Measurements from ENCODE around the gene CELF2. TPM values are rescaled to one million over a fixed set of nuclear protein-coding genes. Genes with fewer than 3 reads are reported as not detected.

CELF2 gene
- total RNA-seq, 2 donors from 2014 or later, result 70.6 to 80.6 TPM

- intact Hi-C loops (cut with DNase I), result no loop called here
- no peak for DNase-seq (ENCODE audit: low spot score)
Observed at GRCh38 chr10:11224792-11225416, 207.2 kb downstream of the CELF2 start.

DNA sequence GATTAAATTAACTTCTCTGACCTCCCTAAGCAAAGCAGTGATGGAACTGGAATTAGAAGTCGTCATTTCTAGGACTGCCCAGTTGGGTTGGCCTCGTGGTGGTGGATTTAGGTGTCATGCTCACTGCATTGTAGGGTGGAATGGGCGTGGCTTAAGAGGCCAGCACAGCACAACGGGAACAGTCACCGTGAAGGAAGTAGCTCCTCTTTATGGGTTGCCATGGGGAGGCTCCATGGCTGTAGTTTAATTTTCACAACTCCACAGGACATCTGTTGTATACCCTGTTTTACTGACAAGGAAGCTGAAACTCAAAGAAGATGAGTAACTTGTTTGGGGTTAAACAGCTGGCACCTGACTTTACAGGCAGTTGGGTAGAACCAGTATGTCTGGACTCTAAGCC lies 208.3 kb downstream of the CELF2 start:
- intact Hi-C loops (cut with DNase I), result no loop called here
- no peak for DNase-seq (ENCODE audit: low spot score)

DNA sequence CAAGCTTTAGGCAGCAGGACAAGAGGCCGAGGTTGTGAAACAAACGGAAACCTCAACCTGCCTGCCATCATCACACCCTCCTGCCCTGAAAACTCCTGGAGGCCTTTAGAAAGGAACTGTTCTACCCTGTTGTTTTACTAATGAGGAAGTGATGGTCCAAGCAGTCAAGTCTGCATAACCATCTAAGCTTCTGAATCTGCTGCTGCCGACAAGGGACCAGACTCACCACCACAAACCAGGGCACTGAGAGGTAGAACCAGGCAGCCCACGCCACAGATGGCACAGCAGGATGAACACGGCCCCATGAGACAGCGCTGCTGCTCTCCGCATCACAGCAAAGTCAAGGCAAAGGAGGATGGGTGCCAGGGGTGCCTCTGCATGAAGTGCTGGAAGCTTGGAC lies 209.4 kb downstream of the CELF2 start:
- DNase-seq (ENCODE audit: low spot score), result no peak
- intact Hi-C loops (cut with DNase I), result no loop called here

GRCh38 chr10:11229893-11230292 lies 212.2 kb downstream of the CELF2 start:
- intact Hi-C loops (cut with DNase I), result no loop called here

DNA sequence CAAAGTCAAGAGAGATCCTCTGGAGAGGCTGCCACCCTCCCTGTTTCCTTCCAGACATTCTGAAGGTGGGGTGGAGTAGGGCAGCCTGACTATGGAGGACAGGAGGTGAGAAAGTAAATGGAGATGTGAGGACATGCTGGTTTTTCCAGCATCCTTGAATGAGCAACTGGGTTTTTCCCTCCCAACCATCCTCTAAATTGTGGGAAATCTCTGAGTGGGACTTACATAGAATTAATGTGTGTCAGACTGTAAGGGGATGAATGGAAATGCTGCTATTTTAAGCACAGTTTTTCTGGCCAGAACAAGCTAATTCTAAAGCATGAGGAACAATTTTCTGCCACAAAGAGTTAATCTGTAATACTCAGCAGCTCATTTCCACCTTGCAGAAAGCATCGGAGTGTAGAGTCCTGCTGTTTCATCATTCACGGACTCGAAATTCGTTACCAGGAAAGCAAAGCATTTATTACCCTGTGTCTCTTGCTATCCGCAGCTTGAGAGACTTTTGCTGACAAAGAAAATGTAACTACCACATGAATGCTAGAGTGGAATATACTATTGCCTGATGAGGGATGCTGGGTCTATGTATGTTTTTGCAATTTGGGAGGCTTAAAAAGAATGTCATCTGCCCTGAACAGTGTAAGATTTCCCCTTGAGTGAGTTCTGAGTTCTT lies 213.0 kb downstream of the CELF2 start:
- intact Hi-C loops (cut with DNase I), result no loop called here
- no peak for DNase-seq (ENCODE audit: low spot score)

More at GRCh38 chr10:11229893-11230292, 212.2 kb downstream of the CELF2 start:
- DNase-seq (ENCODE audit: low spot score), result no peak

- intact Hi-C loops (cut with DNase I), result no loop called here
- DNase-seq (ENCODE audit: low spot score), result no peak
Observed at GRCh38 chr10:11231285-11231684, 213.6 kb downstream of the CELF2 start.

GRCh38 chr10:11232222-11232961 lies 214.7 kb downstream of the CELF2 start:
- intact Hi-C loops (cut with DNase I), result no loop called here
- no peak for DNase-seq (ENCODE audit: low spot score)

DNA sequence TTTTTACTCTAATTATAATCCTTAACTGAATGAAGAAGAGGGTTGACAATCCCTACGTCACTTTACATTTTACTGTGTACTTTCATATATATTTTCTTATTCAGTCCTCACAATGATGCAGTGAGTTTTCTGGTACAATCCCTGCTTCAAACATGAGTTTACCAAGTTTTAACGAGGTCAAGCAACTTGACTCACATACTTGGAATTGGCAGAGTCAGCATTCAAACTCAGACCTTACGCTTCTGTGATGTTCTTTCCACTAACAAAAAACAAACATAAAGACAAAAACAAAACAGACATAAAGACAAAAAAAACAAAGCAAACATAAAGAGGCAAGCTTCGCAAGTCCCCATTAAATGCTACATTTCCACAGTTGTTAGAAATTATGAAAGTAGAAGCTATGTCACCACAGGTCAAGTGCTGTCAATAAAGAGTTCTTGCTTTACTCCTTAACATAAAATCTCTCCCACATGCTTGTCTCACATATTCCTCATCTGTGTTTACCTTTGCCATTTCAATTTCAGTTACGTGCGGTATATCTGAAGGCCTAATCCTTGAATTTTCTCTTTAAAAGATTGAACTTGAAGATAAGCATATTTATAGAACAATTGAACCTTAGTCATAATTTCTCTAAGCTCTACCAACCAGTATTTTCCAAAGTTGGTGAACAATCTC lies 217.3 kb downstream of the CELF2 start:
- no peak for DNase-seq (ENCODE audit: low spot score)
- intact Hi-C loops (cut with DNase I), result no loop called here

- DNase-seq (ENCODE audit: low spot score), result no peak
- intact Hi-C loops (cut with DNase I), result no loop called here
Observed at GRCh38 chr10:11235771-11236170, 218.1 kb downstream of the CELF2 start.

DNA sequence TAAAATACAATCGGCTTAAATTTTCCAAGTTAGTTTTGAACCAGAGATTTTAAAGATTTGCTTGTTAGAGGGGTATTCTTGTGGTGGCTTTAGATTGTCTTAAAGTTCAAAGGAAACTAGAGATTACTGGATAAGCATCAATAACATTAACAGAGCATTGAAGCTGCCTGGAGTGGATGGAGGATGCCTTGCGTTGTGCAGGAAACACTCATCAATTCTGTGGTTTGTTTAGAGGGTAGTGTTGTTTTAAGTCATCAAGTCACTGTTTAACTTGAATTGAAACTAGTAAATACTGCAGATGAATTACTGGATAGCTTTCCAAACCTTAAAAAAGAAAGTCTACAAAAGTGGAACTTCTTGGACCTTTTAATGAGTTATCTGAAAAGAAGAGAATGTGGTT lies 218.6 kb downstream of the CELF2 start:
- DNase-seq (ENCODE audit: low spot score), result no peak
- intact Hi-C loops (cut with DNase I), result no loop called here

DNA sequence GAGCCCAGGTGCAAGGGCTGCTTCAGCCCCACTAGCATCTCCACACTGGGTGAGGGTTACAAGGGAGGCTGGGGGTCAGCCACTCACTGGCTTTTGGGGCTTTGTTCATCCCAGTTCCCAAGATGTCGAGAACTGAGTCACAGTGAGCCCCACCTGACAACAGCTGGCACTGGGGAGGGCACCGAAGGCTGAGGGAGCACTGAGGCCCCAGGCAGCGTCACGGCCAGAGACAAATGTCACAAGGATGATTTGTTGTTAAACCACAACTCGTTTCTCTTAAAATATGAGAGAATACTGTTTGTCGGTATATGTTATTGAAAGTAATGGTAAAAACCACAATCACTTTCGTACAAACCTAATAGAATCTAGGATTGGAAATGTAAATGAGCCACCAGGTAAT lies 219.9 kb downstream of the CELF2 start:
- no peak for DNase-seq (ENCODE audit: low spot score)
- intact Hi-C loops (cut with DNase I), result no loop called here

- no peak for DNase-seq (ENCODE audit: low spot score)
- intact Hi-C loops (cut with DNase I), result no loop called here
Observed at GRCh38 chr10:11238893-11239292, 221.2 kb downstream of the CELF2 start.

- DNase-seq (ENCODE audit: low spot score), result no peak
- intact Hi-C loops (cut with DNase I), result no loop called here
Observed at GRCh38 chr10:11240641-11241040, 223.0 kb downstream of the CELF2 start.

GRCh38 chr10:11242443-11243387 lies 225.0 kb downstream of the CELF2 start:
- intact Hi-C loops (cut with DNase I), result no loop called here
- no peak for DNase-seq (ENCODE audit: low spot score)

- intact Hi-C loops (cut with DNase I), result no loop called here
- no peak for DNase-seq (ENCODE audit: low spot score)
Observed at GRCh38 chr10:11243425-11244222, 226.0 kb downstream of the CELF2 start.

DNA sequence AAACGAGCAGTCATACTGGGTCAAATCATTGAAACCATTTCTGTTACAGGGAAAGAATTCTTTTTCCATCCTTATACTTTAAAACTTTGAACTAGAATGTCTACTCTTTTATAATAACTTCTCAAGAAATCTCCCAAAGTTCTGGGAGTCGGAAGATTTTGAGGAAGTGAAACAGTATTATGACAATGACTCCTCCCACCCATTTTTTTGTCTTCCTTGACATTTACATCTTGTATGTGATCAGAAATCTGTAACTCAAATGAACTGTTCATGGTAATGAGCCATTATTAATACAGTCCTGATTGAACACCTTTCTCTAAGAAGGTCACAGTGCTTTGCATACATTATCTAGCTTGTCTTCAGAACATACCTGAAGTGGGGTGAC lies 227.4 kb downstream of the CELF2 start:
- intact Hi-C loops (cut with DNase I), result no loop called here
- DNase-seq (ENCODE audit: low spot score), result no peak

- no peak for DNase-seq (ENCODE audit: low spot score)
- intact Hi-C loops (cut with DNase I), result no loop called here
Observed at GRCh38 chr10:11245510-11245909, 227.8 kb downstream of the CELF2 start.

DNA sequence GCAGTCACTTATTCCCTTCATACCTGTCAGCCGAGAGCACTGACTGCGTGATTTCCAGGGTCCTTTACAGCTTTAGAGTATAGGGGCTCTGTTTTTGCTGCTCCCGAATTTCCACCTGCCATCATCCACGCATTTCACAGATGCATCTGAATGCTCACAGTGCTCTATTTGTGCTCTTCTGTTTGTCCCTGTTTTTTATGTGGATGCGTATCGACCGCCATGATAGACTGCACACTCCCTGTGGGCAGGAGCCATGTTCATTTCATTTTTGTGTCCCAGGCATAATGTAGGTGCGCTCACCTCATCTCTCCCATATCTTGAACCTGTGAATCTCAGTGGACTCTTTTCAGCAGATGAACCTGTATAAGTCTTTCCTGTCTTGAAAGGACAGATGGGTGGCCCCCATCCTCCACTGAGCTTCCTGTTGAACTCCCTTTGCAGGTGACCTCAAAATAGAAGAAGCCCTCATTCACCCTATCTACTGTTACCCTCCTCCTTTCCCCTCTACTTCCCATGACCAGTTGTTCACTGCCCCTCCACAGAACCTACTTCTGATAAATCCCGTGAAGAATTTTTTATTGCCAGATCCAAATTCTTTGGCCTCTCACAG lies 228.4 kb downstream of the CELF2 start:
- intact Hi-C loops (cut with DNase I), result loop anchor here in 1 of 2 donors (1.0 kb wide), 1 partner anchor 24 kb away; no protein-coding TSS in a partner anchor
- DNase-seq (ENCODE audit: low spot score), result no peak

Measured in posterior vena cava (tissue), 2 donors.